H1 (cell line): ENCODE measurements around the gene SLFN5. TPM values are rescaled to one million over a fixed set of nuclear protein-coding genes. Genes with fewer than 3 reads are reported as not detected.

Experiments used
- CTCF ChIA-PET: fragments of 300-600 bp; sonication (Branson Sonifier 250); formaldehyde crosslinking; loops from one replicate; lab custom pipeline; 2021; ENCODE audit not compliant: partially characterized antibody; lab: Charles Lee
- POLR2A ChIA-PET: fragments of 300-600 bp; sonication (Branson Sonifier 250); formaldehyde crosslinking; loops from one replicate; lab custom pipeline; 2021; ENCODE audit warnings: inconsistent platforms; ENCODE audit not compliant: partially characterized antibody; lab: Charles Lee
- DNase-seq, 2 experiments: peaks; one replicate each; pipeline versions ENCODE4 v3.0.0 to v3.0.0-alpha.2; 2010 to 2022; ENCODE audit warnings: low spot score in 2 of 2, low read depth in 1 of 2, mixed read lengths in 1 of 2
- FAIRE-seq: peaks from 2 replicates; lab custom pipeline; 2011; peaks lifted over from hg19 to GRCh38; lab: Jason Lieb, UNC
- H2AFZ ChIP-seq: 2 replicates; pipeline ENCODE4 v1.8.1; 2012; ENCODE audit warnings: low read length, inconsistent platforms
- H2AK5ac ChIP-seq: 2 replicates; pipeline ENCODE4 v1.6.1; 2013; ENCODE audit warnings: low read depth, low read length
- H2BK120ac ChIP-seq: replicated peaks from 2 replicates; pipeline ENCODE3; 2013; ENCODE audit warnings: low read depth, low read length, inconsistent platforms
- H2BK12ac ChIP-seq: 2 replicates; pipeline ENCODE4 v1.6.1; 2013; ENCODE audit warnings: low read depth, low read length
- H2BK15ac ChIP-seq: 2 replicates; pipeline ENCODE4 v1.6.1; 2013; ENCODE audit warnings: low read length
- H2BK20ac ChIP-seq: 2 replicates; pipeline ENCODE4 v1.6.1; 2013; ENCODE audit warnings: low read length
- H2BK5ac ChIP-seq: 2 replicates; pipeline ENCODE4 v1.6.1; 2013; ENCODE audit warnings: low read depth, low read length
- H3K14ac ChIP-seq: 2 replicates; pipeline ENCODE4 v1.6.1; 2013; ENCODE audit warnings: inconsistent platforms; ENCODE audit not compliant: insufficient read length
- H3K18ac ChIP-seq: 2 replicates; pipeline ENCODE4 v1.6.1; 2013; ENCODE audit warnings: low read length; ENCODE audit errors: extremely low read depth
- H3K23ac ChIP-seq: 2 replicates; pipeline ENCODE4 v1.6.1; 2013; ENCODE audit warnings: inconsistent platforms; ENCODE audit not compliant: insufficient read length
- H3K23me2 ChIP-seq: 2 replicates; pipeline ENCODE4 v1.6.1; 2013; ENCODE audit warnings: low read depth, low read length
- H3K27ac ChIP-seq: 2 replicates; pipeline ENCODE4 v1.6.1; 2011; ENCODE audit warnings: low read depth, low read length, inconsistent platforms
- H3K27me3 ChIP-seq, 4 experiments: replicated peaks in 1 of 4; 1 replicate in 1 of 4; 2 replicates in 3 of 4; pipeline versions ENCODE4 v1.6.1 to v1.8.1; 2011 to 2013; ENCODE audit warnings: low read length in 3 of 4, mild to moderate bottlenecking in 3 of 4, inconsistent platforms in 2 of 4, mixed read lengths in 2 of 4, moderate library complexity in 1 of 4; ENCODE audit not compliant: control insufficient read depth in 3 of 4, insufficient read depth in 3 of 4; ENCODE audit errors: extremely low read depth in 1 of 4
- H3K36me3 ChIP-seq, 4 experiments: 2 replicates each; pipeline versions ENCODE4 v1.6.1 to v1.8.1; 2011 to 2013; ENCODE audit warnings: mild to moderate bottlenecking in 4 of 4, low read length in 3 of 4, moderate library complexity in 2 of 4, control low read depth in 1 of 4, inconsistent platforms in 1 of 4; ENCODE audit not compliant: insufficient read depth in 4 of 4, control insufficient read depth in 2 of 4
- H3K4ac ChIP-seq: replicated peaks from 2 replicates; pipeline ENCODE3; 2013; ENCODE audit warnings: low read length, low read depth, mixed read lengths, inconsistent platforms; ENCODE audit not compliant: insufficient read length
- H3K4me1 ChIP-seq, 4 experiments: replicated peaks in 1 of 4; 1 replicate in 1 of 4; 2 replicates in 3 of 4; pipeline versions ENCODE4 v1.6.1 to v1.8.1; 2011 to 2013; ENCODE audit warnings: low read length in 3 of 4, inconsistent platforms in 2 of 4, mixed read lengths in 1 of 4; ENCODE audit not compliant: insufficient read depth in 4 of 4, control insufficient read depth in 3 of 4
- H3K4me2 ChIP-seq, 2 experiments: 2 replicates each; pipeline versions ENCODE4 v1.6.1 to v1.8.1; 2011 to 2013; ENCODE audit warnings: low read depth in 2 of 2, low read length in 2 of 2, control low read depth in 1 of 2, inconsistent platforms in 1 of 2, mild to moderate bottlenecking in 1 of 2; ENCODE audit not compliant: insufficient read depth in 1 of 2
- H3K4me3 ChIP-seq, 4 experiments: fragments of 200-600, 300-600 bp in 1 of 4; sonication (generic), shearing (Covaris generic), sonication (Bioruptor Twin) in 1 of 4; 2 replicates each; pipeline versions ENCODE4 v1.5.1 to v1.8.1; 2011 to 2016; ENCODE audit warnings: low read length in 4 of 4, low read depth in 3 of 4, control low read depth in 2 of 4, inconsistent platforms in 2 of 4, mild to moderate bottlenecking in 2 of 4, mixed read lengths in 1 of 4, moderate library complexity in 1 of 4; ENCODE audit not compliant: insufficient read depth in 2 of 4; ENCODE audit errors: extremely low read depth in 1 of 4
- H3K56ac ChIP-seq: replicated peaks from 2 replicates; pipeline ENCODE3; 2013; ENCODE audit warnings: low read depth, mild to moderate bottlenecking, mixed read lengths, low read length, inconsistent platforms; ENCODE audit not compliant: insufficient read length
- H3K79me1 ChIP-seq: 2 replicates; pipeline ENCODE4 v1.6.1; 2013; ENCODE audit warnings: low read depth, low read length, control low read depth
- H3K79me2 ChIP-seq, 2 experiments: 2 replicates each; pipeline versions ENCODE4 v1.6.1 to v1.8.1; 2012 to 2013; ENCODE audit warnings: low read length in 2 of 2, mild to moderate bottlenecking in 2 of 2, inconsistent platforms in 1 of 2; ENCODE audit not compliant: insufficient read depth in 2 of 2, control insufficient read depth in 1 of 2
- H3K9ac ChIP-seq, 4 experiments: replicated peaks in 1 of 4; 1 replicate in 1 of 4; 2 replicates in 3 of 4; pipeline versions ENCODE4 v1.6.1 to v1.8.1; 2011 to 2013; ENCODE audit warnings: low read depth in 3 of 4, low read length in 3 of 4, control low read depth in 2 of 4, mild to moderate bottlenecking in 2 of 4, moderate library complexity in 2 of 4, inconsistent platforms in 1 of 4; ENCODE audit errors: extremely low read depth in 1 of 4
- H3K9me3 ChIP-seq, 2 experiments: 2 replicates each; pipeline versions ENCODE4 v1.6.1 to v1.8.1; 2012 to 2013; ENCODE audit warnings: mild to moderate bottlenecking in 2 of 2, moderate library complexity in 2 of 2, control low read depth in 1 of 2, inconsistent platforms in 1 of 2, low read depth in 1 of 2, low read length in 1 of 2, mixed read lengths in 1 of 2; ENCODE audit not compliant: insufficient read depth in 2 of 2
- H4K20me1 ChIP-seq, 2 experiments: replicated peaks in 1 of 2; 2 replicates each; pipeline versions ENCODE3 to v1.8.1; 2011 to 2013; ENCODE audit warnings: inconsistent platforms in 2 of 2, low read length in 2 of 2, mild to moderate bottlenecking in 1 of 2; ENCODE audit not compliant: insufficient read depth in 2 of 2, control insufficient read depth in 1 of 2
- H4K5ac ChIP-seq: 2 replicates; pipeline ENCODE4 v1.6.1; 2013; ENCODE audit warnings: low read length, low read depth, mixed read lengths, inconsistent platforms; ENCODE audit not compliant: insufficient read length
- H4K8ac ChIP-seq: 2 replicates; pipeline ENCODE4 v1.8.0; 2013; ENCODE audit warnings: mild to moderate bottlenecking, moderate library complexity, low read length, inconsistent platforms; ENCODE audit not compliant: insufficient read depth; ENCODE audit errors: extremely low read depth
- H4K91ac ChIP-seq: replicated peaks from 2 replicates; pipeline ENCODE3; 2013; ENCODE audit warnings: low read length, mixed read lengths, inconsistent platforms; ENCODE audit not compliant: insufficient read length
- ATF2 ChIP-seq: IDR thresholded peaks from 2 replicates; pipeline ENCODE4 v1.6.1; 2012; ENCODE audit warnings: low read length, inconsistent platforms
- CEBPB ChIP-seq: IDR thresholded peaks from 2 replicates; pipeline ENCODE4 v1.6.1; 2012; ENCODE audit warnings: low read depth, low read length
- E2F6 ChIP-seq: IDR thresholded peaks from 2 replicates; pipeline ENCODE4 v1.6.1; 2012; ENCODE audit warnings: inconsistent platforms
- GABPA ChIP-seq: IDR thresholded peaks from 2 replicates; pipeline ENCODE4 v1.6.1; 2011; ENCODE audit warnings: mild to moderate bottlenecking, low read length, moderate library complexity, borderline replicate concordance; ENCODE audit not compliant: insufficient read depth
- NANOG ChIP-seq: IDR thresholded peaks from 2 replicates; pipeline ENCODE4 v1.6.1; 2011; ENCODE audit warnings: low read length, low read depth, mild to moderate bottlenecking, inconsistent platforms; ENCODE audit not compliant: insufficient read depth, poor library complexity, severe bottlenecking
- NRF1 ChIP-seq: IDR thresholded peaks from 2 replicates; pipeline ENCODE4 v1.6.1; 2011; ENCODE audit warnings: mild to moderate bottlenecking, low read depth, low read length, improper control_type of control experiment
- SP1 ChIP-seq: IDR thresholded peaks from 2 replicates; pipeline ENCODE4 v1.6.1; 2011; ENCODE audit warnings: low read depth, low read length
- SP2 ChIP-seq: IDR thresholded peaks from 2 replicates; pipeline ENCODE4 v1.6.1; 2012; ENCODE audit warnings: mild to moderate bottlenecking, low read length, inconsistent platforms
- TAF1 ChIP-seq: IDR thresholded peaks from 2 replicates; pipeline ENCODE4 v1.6.1; 2011; ENCODE audit warnings: mild to moderate bottlenecking, low read depth, low read length
- TAF7 ChIP-seq: optimal IDR thresholded peaks from 2 replicates; pipeline ENCODE3; 2011; ENCODE audit warnings: low read depth, mild to moderate bottlenecking, inconsistent platforms, low read length, moderate library complexity, borderline replicate concordance
- TBP ChIP-seq: IDR thresholded peaks from 2 replicates; pipeline ENCODE4 v1.6.1; 2011; ENCODE audit warnings: low read depth, low read length, improper control_type of control experiment
- ZNF274 ChIP-seq: IDR thresholded peaks from 2 replicates; pipeline ENCODE4 v1.7.0; 2012; ENCODE audit warnings: low read length, borderline replicate concordance; ENCODE audit errors: extremely low read depth
- WGBS, 2 experiments: shearing (Covaris generic) in 1 of 2; methylation state at CpG; one replicate each; pipeline versions ENCODE4 v1.1.6 to v1.1.7; 2013 to 2015; ENCODE audit warnings: low lambda C conversion rate in 2 of 2, mixed read lengths in 2 of 2, inconsistent platforms in 1 of 2, low coverage in 1 of 2, missing lambda C conversion rate in 1 of 2; ENCODE audit not compliant: insufficient replicate concordance in 2 of 2, insufficient coverage in 1 of 2, insufficient read length in 1 of 2; ENCODE audit errors: extremely low coverage in 1 of 2, missing lambda C conversion rate in 1 of 2; 5-methylcytosine and 5-hydroxymethylcytosine counted together
- polyA plus RNA-seq, 7 experiments: library from polyadenylated mRNA; depleted of rRNA in 3 of 7; stranded (reverse) in 5 of 7; unstranded in 2 of 7; fragments of >200 nt in 5 of 7; fragments of 200-250 nt in 2 of 7; gene quantifications; 1 replicate in 5 of 7; 2 replicates in 1 of 7; 4 replicates in 1 of 7; pipeline versions ENCODE4 v1.2.1 to v1.2.3, GENCODE V29; 2011 to 2013; ENCODE audit warnings: missing spikeins in 2 of 7, mixed read lengths in 2 of 7
- total RNA-seq: library from RNA; stranded (reverse); fragmentation: NEBNext Ultra II Directional; extraction: Animal tissue kit (Norgen Biotek cat#: 25700); gene quantifications from 2 replicates; pipeline ENCODE4 v1.2.1, GENCODE V29; 2021

Gene SLFN5
- total and polyA plus RNA-seq, 2 of the 8 experiments (the other 6 are each of a cell fraction or from before 2014, with no cell fraction given): 0.86 to 3.0 TPM

GRCh38 chr17:35315283-35315682 lies 72.4 kb downstream of the SLFN5 start:
- H3K23me2 ChIP-seq: peaks cover 2% of the 10 kb centered on the region; the same call in 1 of the 2 replicates
- H3K79me1 ChIP-seq: no peaks in the 10 kb centered on the region
- H2BK120ac ChIP-seq: no peak overlapping the region
- no peak overlapping the region for H3K4ac ChIP-seq
- FAIRE-seq (no peak), DNase-seq (peak in 1 of 2 experiments; percentile 41)
- H3K18ac ChIP-seq: no peak overlapping the region
- H3K36me3 ChIP-seq: no peaks in the 10 kb centered on the region
- ChIA-PET CTCF (interaction anchor here (0.6 to 6.8 kb wide), 7 partner anchors 135 to 223 kb away, joined by 3 to 54 read pairs (median 4); partner anchors contain the start of gene SLFN12L), POLR2A (no interaction called here)
- no peaks in the 10 kb centered on the region for H3K79me2 ChIP-seq
- no peak overlapping the region for H3K56ac ChIP-seq
- no peak overlapping the region for H3K4me3 ChIP-seq
- no peak overlapping the region for H2BK5ac ChIP-seq
- no peak overlapping the region for H2BK20ac ChIP-seq
- peaks cover 2 to 17% (median 16%) of the 10 kb centered on the region in 4 experiments; a peak in 6 of 7 replicates for H3K27me3 ChIP-seq
- H4K8ac ChIP-seq: no peak overlapping the region
- no peak overlapping the region for H2AK5ac ChIP-seq
- H2AFZ ChIP-seq: no peak overlapping the region
- H4K5ac ChIP-seq: no peak overlapping the region
- WGBS, 2 experiments: 70% methylated on average over 5 of the region's 5 CpGs; no CpG with 5 or more reads in 1 of the 2 experiments
- H2BK12ac ChIP-seq: no peak overlapping the region
- no peak overlapping the region for H3K9ac ChIP-seq
- peak overlapping the region in 1 of 2 experiments; percentile 87; a peak in 2 of 4 replicates for H3K4me2 ChIP-seq
- no peak overlapping the region for H2BK15ac ChIP-seq
- H3K27ac ChIP-seq: no peak overlapping the region
- H3K9me3 ChIP-seq: no peaks in the 10 kb centered on the region
- no peak overlapping the region for H4K91ac ChIP-seq
- H3K4me1 ChIP-seq: peaks cover 0 to 19% (median 10%) of the 10 kb centered on the region in 4 experiments; a peak in 6 of 7 replicates
- H3K14ac ChIP-seq: no peak overlapping the region
- H3K23ac ChIP-seq: no peak overlapping the region
- no peaks in the 10 kb centered on the region for H4K20me1 ChIP-seq
- no peak for TF ChIP-seq TAF1
- no peak for TF ChIP-seq CEBPB
- no peak for TF ChIP-seq E2F6
- no peak for TF ChIP-seq TAF7
- TF ChIP-seq ATF2: no peak
- TF ChIP-seq NRF1: no peak
- TF ChIP-seq TBP: no peak
- TF ChIP-seq SP1: no peak
- TF ChIP-seq NANOG: no peak
- TF ChIP-seq SP2: no peak
- no peak for TF ChIP-seq ZNF274
- TF ChIP-seq GABPA: no peak
